GM12878 (cell line): Measurements from ENCODE around the gene GDAP1L1. TPM values are rescaled to one million over a fixed set of nuclear protein-coding genes. Genes with fewer than 3 reads are reported as not detected.

Source experiments
- ATAC-seq: fragments of 200-7000 bp; cut with Tn5 transposase; 3 replicates; pipeline ENCODE4 v1.9.1; 2020; ENCODE audit warnings: mild to moderate bottlenecking, moderate library complexity
- BruUV-seq: library from RNA; stranded (reverse); fragments of 400-500 nt; replicated peaks from 2 replicates; lab custom pipeline; 2021; lab: Mats Ljungman, UMichigan
- CTCF ChIA-PET: fragments of 300-600 bp; sonication (Branson Sonifier 250); formaldehyde crosslinking; extraction: SDS; loops from one replicate; lab custom pipeline; 2021; ENCODE audit warnings: inconsistent platforms; lab: Yijun Ruan, JAX
- POLR2A ChIA-PET: fragments of 350-600 bp; formaldehyde crosslinking; extraction: SDS; loops from one replicate; lab custom pipeline; 2021; ENCODE audit warnings: inconsistent platforms; lab: Charles Lee
- RAD21 ChIA-PET: fragments of 300-600 bp; sonication (Branson Sonifier 250); formaldehyde crosslinking; loops from one replicate; lab custom pipeline; 2023; ENCODE audit warnings: antibody characterized with exemption; ENCODE audit not compliant: unreplicated experiment; lab: Charles Lee
- SMC1A ChIA-PET: fragments of 300-600 bp; sonication (Branson Sonifier 250); formaldehyde crosslinking; loops from one replicate; lab custom pipeline; 2023; ENCODE audit not compliant: unreplicated experiment, uncharacterized antibody; lab: Charles Lee
- DNase-seq: peaks from one replicate; pipeline ENCODE4 v3.0.0-alpha.2; 2011; ENCODE audit warnings: low read depth, low spot score
- FAIRE-seq: peaks from 3 replicates; lab custom pipeline; 2011; peaks lifted over from hg19 to GRCh38; lab: Jason Lieb, UNC
- H2AFZ ChIP-seq: 2 replicates; pipeline ENCODE4 v1.6.0; 2011; ENCODE audit warnings: low read depth, low read length, control low read depth; ENCODE audit not compliant: control insufficient read depth
- H3K27ac ChIP-seq: 2 replicates; pipeline ENCODE4 v1.5.1; 2011; ENCODE audit warnings: control low read depth; ENCODE audit not compliant: control insufficient read depth, insufficient read depth
- H3K27me3 ChIP-seq, 2 experiments: replicated peaks in 1 of 2; 2 replicates each; pipeline versions ENCODE4 v1.6.0 to v1.6.1; 2011; ENCODE audit warnings: low read length in 1 of 2; ENCODE audit not compliant: control insufficient read depth in 2 of 2, insufficient read depth in 2 of 2
- H3K36me3 ChIP-seq, 2 experiments: 2 replicates each; pipeline ENCODE4 v1.5.1; 2011; ENCODE audit warnings: low read length in 1 of 2; ENCODE audit not compliant: control insufficient read depth in 2 of 2, insufficient read depth in 2 of 2
- H3K4me1 ChIP-seq: 2 replicates; pipeline ENCODE4 v1.6.1; 2011; ENCODE audit warnings: mild to moderate bottlenecking, low read length, moderate library complexity, mixed read lengths; ENCODE audit not compliant: control insufficient read depth, insufficient read depth
- H3K4me2 ChIP-seq: 2 replicates; pipeline ENCODE4 v1.6.0; 2011; ENCODE audit warnings: control low read depth; ENCODE audit not compliant: control insufficient read depth, insufficient read depth
- H3K4me3 ChIP-seq: fragments of 200-600 bp; sonication (generic); 2 replicates; pipeline ENCODE4 v1.5.1; 2016
- H3K79me2 ChIP-seq: 2 replicates; pipeline ENCODE4 v1.6.0; 2011; ENCODE audit warnings: low read length; ENCODE audit not compliant: control insufficient read depth, insufficient read depth
- H3K9ac ChIP-seq: 2 replicates; pipeline ENCODE4 v1.8.0; 2011; ENCODE audit warnings: low read length, control low read depth, mixed read lengths; ENCODE audit not compliant: control insufficient read depth, insufficient read depth
- H3K9me3 ChIP-seq: replicated peaks from 3 replicates; pipeline ENCODE4 v1.5.1; 2011; ENCODE audit warnings: mild to moderate bottlenecking, low read length; ENCODE audit not compliant: control insufficient read depth, insufficient read depth
- H4K20me1 ChIP-seq: 2 replicates; pipeline ENCODE4 v1.6.0; 2011; ENCODE audit not compliant: control insufficient read depth, insufficient read depth
- BMI1 ChIP-seq: fragments of 450-650 bp; IDR thresholded peaks from 2 replicates; pipeline ENCODE4 v1.6.1; 2016; ENCODE audit warnings: mild to moderate bottlenecking, moderate library complexity, borderline replicate concordance
- CBX5 ChIP-seq: sonication (generic); IDR thresholded peaks from 2 replicates; pipeline ENCODE4 v1.6.1; 2016; ENCODE audit warnings: low read depth, moderate library complexity, mild to moderate bottlenecking, inconsistent platforms
- FOS ChIP-seq: IDR thresholded peaks from 3 replicates; pipeline ENCODE4 v1.6.1; 2011; ENCODE audit warnings: borderline replicate concordance; ENCODE audit not compliant: insufficient read length; ENCODE audit errors: extremely low read depth
- LARP7 ChIP-seq: fragments of 450-650 bp; IDR thresholded peaks from 2 replicates; pipeline ENCODE4 v1.6.1; 2017; ENCODE audit warnings: mild to moderate bottlenecking
- SKIL ChIP-seq: fragments of 450-650 bp; IDR thresholded peaks from 2 replicates; pipeline ENCODE4 v1.6.1; 2017; ENCODE audit warnings: mild to moderate bottlenecking, low read depth, inconsistent platforms; ENCODE audit not compliant: poor library complexity, severe bottlenecking
- SMAD5 ChIP-seq: IDR thresholded peaks from 2 replicates; pipeline ENCODE4 v1.6.1; 2016; ENCODE audit warnings: antibody characterized with exemption, low read depth
- SPI1 ChIP-seq: IDR thresholded peaks from 2 replicates; pipeline ENCODE4 v1.6.1; 2011; ENCODE audit warnings: low read depth, mild to moderate bottlenecking, low read length, moderate library complexity, borderline replicate concordance; ENCODE audit not compliant: insufficient read depth
- STAT3 ChIP-seq: IDR thresholded peaks from 2 replicates; pipeline ENCODE4 v1.6.1; 2011; ENCODE audit warnings: low read depth, low read length, improper control_type of control experiment
- TARDBP ChIP-seq: IDR thresholded peaks from 2 replicates; pipeline ENCODE4 v1.6.1; 2016; ENCODE audit warnings: borderline replicate concordance
- TCF3 ChIP-seq: IDR thresholded peaks from 2 replicates; pipeline ENCODE4 v1.6.1; 2012; ENCODE audit warnings: low read depth, mild to moderate bottlenecking, low read length, borderline replicate concordance; ENCODE audit not compliant: insufficient read depth
- ZNF217 ChIP-seq: fragments of 450-650 bp; IDR thresholded peaks from 2 replicates; pipeline ENCODE4 v1.6.1; 2017; ENCODE audit warnings: antibody characterized with exemption, mild to moderate bottlenecking
- WGBS: methylation state at CpG from one replicate; pipeline ENCODE4 v1.1.6; 2016; ENCODE audit warnings: low lambda C conversion rate; ENCODE audit not compliant: insufficient replicate concordance, insufficient coverage; ENCODE audit errors: missing lambda C conversion rate; 5-methylcytosine and 5-hydroxymethylcytosine counted together
- in situ Hi-C: fragments of 300-500 bp; cut with MboI; formaldehyde crosslinking; loops from 9 replicates; pipeline ENCODE4 v1.14.3; 2018; ENCODE audit warnings: mixed read lengths
- intact Hi-C: fragments of 100-400 bp; cut with micrococcal nuclease; formaldehyde crosslinking; loops from one replicate; pipeline ENCODE4 v1.14.2; 2022; ENCODE audit not compliant: unreplicated experiment
- polyA plus RNA-seq, 11 experiments: library from polyadenylated mRNA; depleted of rRNA in 4 of 11; unstranded in 6 of 11; stranded (reverse) in 5 of 11; fragments of >200 nt; fragmentation: Nextera tagmentation in 4 of 11; fragmentation: Illumina TruSeq in 1 of 11; extraction: Ambion mirVana in 4 of 11; extraction: Trizol in 1 of 11; gene quantifications; 1 replicate in 1 of 11; 2 replicates in 10 of 11; pipeline versions ENCODE4 v1.2.1 to v1.2.3, GENCODE V29; 2011 to 2016; ENCODE audit warnings: inconsistent platforms in 2 of 11, missing spikeins in 2 of 11, low read depth in 1 of 11
- total RNA-seq, 4 experiments: library from RNA; depleted of rRNA in 3 of 4; stranded (reverse); fragments of >200 nt in 3 of 4; fragmentation: Illumina TruSeq in 1 of 4; extraction: Trizol in 1 of 4; gene quantifications; 2 replicates each; pipeline versions ENCODE4 v1.2.1 to v1.2.3, GENCODE V29; 2013 to 2021

The GDAP1L1 gene
- total and polyA plus RNA-seq, 10 of the 15 experiments (the other 5 are each of a cell fraction or from before 2014, with no cell fraction given), result 0.08 to 0.38 TPM; not detected in 8

DNA sequence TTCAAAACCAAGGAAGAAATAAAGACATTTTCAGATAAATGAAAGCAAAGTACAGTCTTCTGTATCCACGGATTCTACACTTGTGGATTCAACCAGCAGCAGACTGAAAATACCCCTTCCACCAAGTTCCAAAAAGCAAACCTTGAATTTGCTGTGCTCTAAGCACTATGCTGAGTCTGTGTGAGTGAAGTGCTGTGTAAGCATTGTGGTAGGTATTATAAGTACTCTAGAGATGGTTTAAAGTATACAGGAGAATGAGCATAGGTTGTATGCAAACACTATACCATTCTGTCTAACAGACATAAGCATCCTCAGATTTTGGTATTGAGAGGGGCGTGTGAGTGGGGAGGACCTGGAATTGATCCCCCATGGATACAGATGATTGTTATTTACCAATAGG is 46.1 kb upstream of the GDAP1L1 start:
- H3K4me2 ChIP-seq, result no peak overlapping the region
- H4K20me1 ChIP-seq, result no peaks in the 10 kb centered on the region
- H3K4me3 ChIP-seq, result no peak overlapping the region
- H3K27me3 ChIP-seq, result no peaks in the 10 kb centered on the region
- ChIA-PET RAD21 (no interaction called here), CTCF (no interaction called here), SMC1A (no interaction called here)
- H3K9me3 ChIP-seq, result no peaks in the 10 kb centered on the region
- intact Hi-C loops (no loop called here), in situ Hi-C loops (no loop called here)
- peaks cover 3% of the 10 kb centered on the region for H3K79me2 ChIP-seq
- H3K36me3 ChIP-seq, result peaks cover 13 to 40% of the 10 kb centered on the region in 2 experiments
- no peak overlapping the region for H3K27ac ChIP-seq
- no peak for DNase-seq
- 95% methylated on average over 2 of the region's 2 CpGs for WGBS
- FAIRE-seq, result no peak
- BruUV-seq, result no TSS peak
- no peak for ATAC-seq
- H3K4me1 ChIP-seq, result no peaks in the 10 kb centered on the region
- TF ChIP-seq LARP7 (no peak), CBX5 (no peak), FOS (no peak), SPI1 (no peak), TCF3 (no peak), STAT3 (no peak), SKIL (no peak), SMAD5 (no peak), ZNF217 (no peak), BMI1 (no peak), TARDBP (no peak)
- TF ChIP-seq, all 136 proteins: peak for 0
- POLR2A ChIA-PET, result no interaction called here
- Histone ChIP-seq H2AFZ (no peak overlapping the region), H3K9ac (no peak overlapping the region)
